ENCODE results near the gene EZR.

Gene EZR

GRCh38 chr6:158761746-158762145 is 57.4 kb downstream of the EZR start:
- no peak for DNase-seq (ENCODE audit: low read depth in 2 of 2)

GRCh38 chr6:158760618-158761250 is 58.4 kb downstream of the EZR start:
- no peak for DNase-seq (ENCODE audit: low read depth in 2 of 2)

GRCh38 chr6:158759966-158760617 is 59.1 kb downstream of the EZR start:
- no peak for DNase-seq (ENCODE audit: low read depth in 2 of 2)

- DNase-seq (ENCODE audit: low read depth in 2 of 2): no peak
These were observed 60.2 kb downstream of the EZR start for GRCh38 chr6:158758941-158759479.

- DNase-seq (ENCODE audit: low read depth in 2 of 2): no peak
These were observed 60.7 kb downstream of the EZR start for GRCh38 chr6:158758451-158758860.

GRCh38 chr6:158757753-158758090 is 61.4 kb downstream of the EZR start:
- no peak for DNase-seq (ENCODE audit: low read depth in 2 of 2)

GRCh38 chr6:158756977-158757752 is 62.0 kb downstream of the EZR start:
- no peak for DNase-seq (ENCODE audit: low read depth in 2 of 2)

GRCh38 chr6:158756126-158756525 is 63.0 kb downstream of the EZR start:
- no peak for DNase-seq (ENCODE audit: low read depth in 2 of 2)

GRCh38 chr6:158755636-158756035 is 63.5 kb downstream of the EZR start:
- no peak for DNase-seq (ENCODE audit: low read depth in 2 of 2)

- no peak for DNase-seq (ENCODE audit: low read depth in 2 of 2)
These were observed 64.4 kb downstream of the EZR start for GRCh38 chr6:158754738-158755137.

GRCh38 chr6:158753811-158754210 is 65.4 kb downstream of the EZR start:
- no peak for DNase-seq (ENCODE audit: low read depth in 2 of 2)

GRCh38 chr6:158752613-158753012 is 66.6 kb downstream of the EZR start:
- no peak for DNase-seq (ENCODE audit: low read depth in 2 of 2)

- no peak for DNase-seq (ENCODE audit: low read depth in 2 of 2)
These were observed 67.2 kb downstream of the EZR start for GRCh38 chr6:158751921-158752320.

GRCh38 chr6:158751224-158751623 is 67.9 kb downstream of the EZR start:
- no peak for DNase-seq (ENCODE audit: low read depth in 2 of 2)

- DNase-seq (ENCODE audit: low read depth in 2 of 2): no peak
These were observed 74.2 kb downstream of the EZR start for GRCh38 chr6:158744986-158745430.

GRCh38 chr6:158743033-158743651 is 76.0 kb downstream of the EZR start:
- DNase-seq (ENCODE audit: low read depth in 2 of 2): no peak

- no peak for DNase-seq (ENCODE audit: low read depth in 2 of 2)
These were observed 79.5 kb downstream of the EZR start for GRCh38 chr6:158739673-158740072.

- DNase-seq (ENCODE audit: low read depth in 2 of 2): no peak
These were observed 81.2 kb downstream of the EZR start for GRCh38 chr6:158737710-158738615.

- no peak for DNase-seq (ENCODE audit: low read depth in 2 of 2)
These were observed 82.0 kb downstream of the EZR start for GRCh38 chr6:158737082-158737709.

- no peak for DNase-seq (ENCODE audit: low read depth in 2 of 2)
These were observed 84.2 kb downstream of the EZR start for GRCh38 chr6:158735009-158735408.

- no peak for DNase-seq (ENCODE audit: low read depth in 2 of 2)
These were observed 88.6 kb downstream of the EZR start for GRCh38 chr6:158730541-158730907.
